ENCODE measurements around the gene DNPH1. TPM values are rescaled to one million over a fixed set of nuclear protein-coding genes. Genes with fewer than 3 reads are reported as not detected.

The DNPH1 gene
- total RNA-seq, 1 donor: 21.6 TPM

DNA sequence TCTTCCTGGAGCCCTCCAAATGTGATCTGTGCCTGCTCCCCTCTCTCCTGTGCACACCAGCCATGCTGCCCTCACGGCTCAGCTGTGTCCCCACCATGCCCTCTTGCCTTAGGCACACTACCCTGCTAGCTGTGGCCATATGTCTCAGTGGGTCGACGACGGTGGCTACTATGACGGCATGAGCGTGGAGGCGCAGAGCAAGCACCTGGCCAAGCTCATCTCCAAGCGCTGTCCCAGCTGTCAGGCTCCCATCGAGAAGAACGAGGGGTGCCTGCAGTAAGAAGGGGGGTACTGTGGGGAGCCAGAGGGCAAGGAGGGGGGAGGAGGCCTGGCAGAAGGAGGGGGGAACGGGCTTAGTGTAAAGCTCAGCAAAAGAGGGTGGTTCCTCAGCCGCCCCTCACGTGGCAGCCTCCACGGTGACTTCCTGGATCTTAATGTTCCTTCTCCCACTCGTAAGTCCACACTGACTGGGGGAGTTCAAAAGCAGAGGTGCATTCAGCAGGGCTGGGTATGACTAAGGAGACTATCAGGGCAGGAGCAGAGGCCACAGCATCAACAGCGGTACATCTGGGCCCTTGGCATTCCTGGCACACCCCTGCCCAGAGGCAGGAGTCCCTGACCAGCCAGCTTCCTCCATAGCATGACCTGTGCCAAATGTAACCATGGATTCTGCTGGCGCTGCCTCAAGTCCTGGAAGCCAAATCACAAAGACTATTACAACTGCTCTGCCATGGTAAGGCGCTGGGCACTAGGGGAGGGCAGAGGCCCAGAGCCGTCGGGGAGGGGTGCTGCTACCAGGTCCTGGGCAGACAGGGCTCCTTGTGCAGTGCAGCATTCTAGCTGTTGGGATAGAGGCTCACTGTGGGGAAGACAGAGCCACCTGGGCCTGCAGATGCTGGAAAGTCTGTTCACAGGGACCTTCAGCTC is 8.0 kb downstream of the DNPH1 start:
- TF ChIP-seq, protein P1, sequence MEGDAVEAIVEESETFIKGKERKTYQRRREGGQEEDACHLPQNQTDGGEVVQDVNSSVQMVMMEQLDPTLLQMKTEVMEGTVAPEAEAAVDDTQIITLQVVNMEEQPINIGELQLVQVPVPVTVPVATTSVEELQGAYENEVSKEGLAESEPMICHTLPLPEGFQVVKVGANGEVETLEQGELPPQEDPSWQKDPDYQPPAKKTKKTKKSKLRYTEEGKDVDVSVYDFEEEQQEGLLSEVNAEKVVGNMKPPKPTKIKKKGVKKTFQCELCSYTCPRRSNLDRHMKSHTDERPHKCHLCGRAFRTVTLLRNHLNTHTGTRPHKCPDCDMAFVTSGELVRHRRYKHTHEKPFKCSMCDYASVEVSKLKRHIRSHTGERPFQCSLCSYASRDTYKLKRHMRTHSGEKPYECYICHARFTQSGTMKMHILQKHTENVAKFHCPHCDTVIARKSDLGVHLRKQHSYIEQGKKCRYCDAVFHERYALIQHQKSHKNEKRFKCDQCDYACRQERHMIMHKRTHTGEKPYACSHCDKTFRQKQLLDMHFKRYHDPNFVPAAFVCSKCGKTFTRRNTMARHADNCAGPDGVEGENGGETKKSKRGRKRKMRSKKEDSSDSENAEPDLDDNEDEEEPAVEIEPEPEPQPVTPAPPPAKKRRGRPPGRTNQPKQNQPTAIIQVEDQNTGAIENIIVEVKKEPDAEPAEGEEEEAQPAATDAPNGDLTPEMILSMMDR (IDR thresholded peaks at IDR 0.05; ENCODE audit: insufficient read depth, low read depth, low read length): no peak
- no peak for DNase-seq (ENCODE audit: low read depth)
- H3K4me3 ChIP-seq (ENCODE audit: low read depth, low read length): no peak overlapping the region

DNA sequence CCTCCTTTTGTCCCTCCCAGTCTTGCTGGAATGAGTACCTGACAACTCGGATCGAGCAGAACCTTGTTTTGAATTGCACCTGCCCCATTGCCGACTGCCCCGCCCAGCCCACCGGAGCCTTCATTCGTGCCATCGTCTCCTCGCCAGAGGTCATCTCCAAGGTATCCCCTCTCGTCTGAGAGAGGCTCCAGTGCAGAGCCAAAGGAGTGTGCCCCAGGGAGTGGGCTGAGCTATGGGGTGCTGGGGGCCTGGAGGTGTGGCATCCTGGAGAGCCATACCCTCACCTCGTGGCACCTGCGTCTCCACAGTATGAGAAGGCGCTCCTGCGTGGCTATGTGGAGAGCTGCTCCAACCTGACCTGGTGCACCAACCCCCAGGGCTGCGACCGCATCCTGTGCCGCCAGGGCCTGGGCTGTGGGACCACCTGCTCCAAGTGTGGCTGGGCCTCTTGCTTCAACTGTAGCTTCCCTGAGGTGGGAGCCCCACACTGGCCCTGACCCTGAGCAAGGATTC is 8.8 kb downstream of the DNPH1 start:
- H3K4me3 ChIP-seq (ENCODE audit: low read depth, low read length): no peak overlapping the region
- DNase-seq (ENCODE audit: low read depth): no peak
- TF ChIP-seq, protein P1 (IDR thresholded peaks at IDR 0.05; ENCODE audit: insufficient read depth, low read depth, low read length): no peak

DNA sequence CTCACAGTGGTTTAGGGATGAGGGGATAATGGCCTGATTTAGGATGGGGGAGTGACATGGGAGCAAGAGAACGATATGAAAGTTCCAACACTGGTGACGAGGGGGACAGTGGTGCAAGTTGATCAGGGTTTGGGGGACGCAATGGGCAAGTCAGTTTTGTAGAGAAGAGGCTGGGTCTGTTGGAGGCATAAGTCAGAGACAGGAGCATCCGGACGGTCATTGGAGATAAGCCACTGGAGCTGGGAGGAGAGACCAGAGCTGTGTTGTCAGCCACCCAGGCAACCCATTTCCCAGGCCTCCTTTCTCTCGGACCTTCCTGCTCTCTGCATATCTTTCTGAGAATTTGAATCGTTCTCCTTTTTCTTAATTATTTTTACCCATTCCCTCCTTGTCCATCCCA is 9.5 kb downstream of the DNPH1 start:
- no peak for DNase-seq (ENCODE audit: low read depth)
- H3K4me3 ChIP-seq (ENCODE audit: low read depth, low read length): no peak overlapping the region
- TF ChIP-seq, protein P1 (IDR thresholded peaks at IDR 0.05; ENCODE audit: insufficient read depth, low read depth, low read length): no peak

DNA sequence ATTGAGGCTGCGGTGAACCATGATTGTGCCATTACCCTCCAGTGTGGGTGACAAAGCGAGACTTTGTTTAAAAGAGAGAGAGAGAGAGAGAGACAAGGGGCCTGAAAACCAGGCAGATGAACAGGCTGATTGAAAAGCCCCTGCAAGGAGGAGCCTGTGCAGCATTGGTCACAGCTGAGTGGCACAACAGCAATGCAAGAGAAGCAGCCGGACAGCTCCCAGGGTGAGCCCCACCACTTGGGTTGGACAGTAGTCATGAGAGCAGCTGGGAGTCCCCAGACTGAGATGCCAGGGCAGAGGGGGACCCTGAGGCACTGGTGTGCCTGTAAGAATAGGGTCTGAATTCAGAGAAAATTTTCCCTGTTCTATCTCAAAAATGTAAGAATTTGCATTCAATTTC is 10.2 kb downstream of the DNPH1 start:
- no peak overlapping the region for H3K4me3 ChIP-seq (ENCODE audit: low read depth, low read length)
- TF ChIP-seq, protein P1 (IDR thresholded peaks at IDR 0.05; ENCODE audit: insufficient read depth, low read depth, low read length): no peak
- no peak for DNase-seq (ENCODE audit: low read depth)

DNA sequence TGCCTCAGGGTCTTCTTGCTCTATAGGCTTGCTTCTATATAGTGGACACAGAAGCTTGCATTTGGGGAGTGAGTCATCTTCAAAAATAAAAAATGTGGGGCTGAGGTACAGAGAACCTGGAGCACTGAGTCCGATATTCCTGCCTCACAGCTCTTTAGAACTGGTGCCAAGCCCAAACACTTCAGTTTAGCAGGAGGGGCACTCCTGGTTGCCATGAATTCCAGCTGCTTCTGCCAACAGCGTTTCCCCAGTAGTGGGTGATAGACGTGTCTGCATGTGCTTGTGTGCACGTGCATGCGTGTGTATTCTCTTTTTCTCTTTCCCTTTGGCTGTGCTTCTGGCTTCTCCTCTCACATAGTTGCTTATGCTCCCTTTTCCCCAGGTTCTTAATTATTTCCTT is 11.9 kb downstream of the DNPH1 start:
- TF ChIP-seq, protein P1 (IDR thresholded peaks at IDR 0.05; ENCODE audit: insufficient read depth, low read depth, low read length): no peak
- no peak overlapping the region for H3K4me3 ChIP-seq (ENCODE audit: low read depth, low read length)
- DNase-seq (ENCODE audit: low read depth): no peak

DNA sequence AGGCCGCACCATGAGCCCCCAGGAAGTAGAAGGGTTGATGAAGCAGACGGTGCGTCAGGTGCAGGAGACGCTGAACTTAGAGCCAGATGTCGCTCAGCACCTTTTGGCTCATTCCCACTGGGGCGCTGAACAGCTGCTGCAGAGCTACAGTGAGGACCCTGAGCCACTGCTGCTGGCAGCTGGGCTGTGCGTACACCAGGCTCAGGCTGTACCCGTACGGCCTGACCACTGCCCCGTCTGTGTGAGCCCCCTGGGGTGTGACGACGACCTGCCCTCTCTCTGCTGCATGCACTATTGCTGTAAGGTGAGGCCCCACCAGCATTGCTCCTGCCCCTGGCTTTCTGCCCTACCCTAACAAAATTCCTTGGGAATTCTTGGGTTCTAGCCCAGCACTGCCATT is 13.1 kb downstream of the DNPH1 start:
- TF ChIP-seq, protein P1 (IDR thresholded peaks at IDR 0.05; ENCODE audit: insufficient read depth, low read depth, low read length): no peak
- DNase-seq (ENCODE audit: low read depth): no peak
- no peak overlapping the region for H3K4me3 ChIP-seq (ENCODE audit: low read depth, low read length)
